SK-N-SH treated with all-trans-retinoic acid at 6 μM for 48 hours (cell line): ENCODE data around the gene DDX41.

Source experiments
- CREB5 ChIP-seq: fragments of 250-450 bp; sonication (Bioruptor Pico); IDR thresholded peaks from 2 replicates; pipeline ENCODE4 v1.5.1; 2020; ENCODE audit warnings: low read depth, mild to moderate bottlenecking, moderate library complexity
- ZNF8 ChIP-seq: fragments of 450-650 bp; formaldehyde crosslinking; IDR thresholded peaks from 2 replicates; pipeline ENCODE4 v1.5.0; 2020; ENCODE audit warnings: mild to moderate bottlenecking, moderate library complexity

The DDX41 gene

GRCh38 chr5:177462021-177462670, 54.6 kb downstream of the DDX41 start (continued):
- TF ChIP-seq CREB5 (CRISPR knock-in tag) (no peak), ZNF8 (CRISPR knock-in tag) (no peak)
- TF ChIP-seq, all 23 proteins: peak for 0
